NCI-H2227 (cell line): ENCODE results near the gene TMEM120A.
"Not testable (repeated sequence)": the region's sequence is repeated elsewhere in the genome, so short reads cannot be mapped to it uniquely, and the experiment has no call there.

Source experiments
- DNase-seq: peaks from one replicate; lab custom pipeline; 2025; ENCODE audit not compliant: unreplicated experiment; lab: John Stamatoyannopoulos, UW

Gene TMEM120A

DNA sequence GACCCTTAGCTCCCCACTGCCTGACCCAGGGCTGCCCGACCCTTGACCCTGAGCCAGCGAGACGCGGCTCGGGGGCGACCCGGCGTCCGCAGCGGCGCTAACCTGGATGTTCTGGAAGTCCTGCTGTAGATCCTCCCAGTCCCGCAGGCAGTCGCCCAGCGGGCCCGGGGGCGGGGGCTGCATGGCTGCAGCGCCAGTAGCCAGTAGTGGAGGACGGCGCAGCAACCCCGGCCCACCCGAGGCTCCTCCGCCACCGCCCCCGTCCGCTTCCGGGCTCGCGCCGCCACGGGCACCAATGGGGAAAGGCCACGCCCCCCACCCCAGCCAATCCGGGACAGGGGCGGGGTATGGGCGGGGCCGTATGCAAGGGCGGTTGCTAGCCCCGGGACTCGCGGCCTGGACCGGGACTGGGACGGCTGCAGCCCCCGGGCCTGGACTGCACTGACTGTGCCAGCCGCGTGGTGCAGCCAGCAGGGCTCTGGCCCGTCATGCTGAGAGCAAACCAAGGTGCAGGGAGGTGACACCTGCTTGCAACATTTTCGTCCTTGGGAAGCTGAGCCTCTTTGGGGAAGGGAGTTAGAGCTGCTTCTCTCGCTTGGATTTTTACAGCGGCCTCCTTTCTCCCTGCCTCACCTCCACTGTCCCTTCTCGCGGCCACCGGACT is at the start of gene TMEM120A:
TSS of gene TMEM120A (minus strand) at position 208 of the 664 bp plus-strand sequence. CDS start at position 183, 25 bp downstream.
- peak; percentile 98 for DNase-seq

DNA sequence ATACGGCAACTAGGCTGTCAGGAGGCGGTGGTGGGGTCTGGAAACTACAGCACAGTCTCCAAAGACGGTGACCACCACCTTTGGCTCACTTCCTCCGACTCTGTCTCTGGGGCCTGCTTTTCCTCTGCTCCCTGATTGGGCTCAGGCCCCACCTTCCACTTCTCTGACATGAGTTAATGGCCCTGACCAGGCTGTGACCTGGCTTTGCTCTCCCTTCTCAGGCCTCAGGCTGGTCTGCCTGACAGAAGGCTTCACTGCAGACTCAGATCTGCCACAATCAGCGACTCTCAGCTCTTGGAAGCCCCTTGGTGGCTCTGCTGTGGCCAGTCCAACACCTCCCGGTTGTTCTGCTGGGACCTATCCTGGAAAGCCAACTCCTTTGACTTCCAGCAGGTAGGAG is 45.7 kb upstream of the TMEM120A start:
- DNase-seq: no peak

DNA sequence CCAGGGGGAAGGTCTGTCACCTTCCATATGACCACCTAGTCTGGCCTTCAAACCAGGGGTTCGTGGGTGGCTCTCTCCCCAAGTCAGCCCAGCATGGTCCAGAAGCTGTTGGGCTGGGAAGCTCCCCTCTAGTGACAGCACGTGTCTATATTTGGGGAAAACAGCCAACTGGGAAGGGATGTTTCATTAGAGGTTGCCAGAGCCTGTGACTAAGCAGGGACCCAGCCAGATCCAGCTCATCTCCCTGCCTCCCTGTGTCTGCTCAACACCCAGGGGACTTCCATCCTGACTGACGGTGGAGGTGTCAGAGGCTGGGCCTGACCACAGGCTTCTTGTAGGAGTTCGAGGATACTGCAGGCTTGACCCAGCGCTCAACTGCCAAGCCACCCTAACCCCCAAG is 42.9 kb upstream of the TMEM120A start:
- DNase-seq: no peak

DNA sequence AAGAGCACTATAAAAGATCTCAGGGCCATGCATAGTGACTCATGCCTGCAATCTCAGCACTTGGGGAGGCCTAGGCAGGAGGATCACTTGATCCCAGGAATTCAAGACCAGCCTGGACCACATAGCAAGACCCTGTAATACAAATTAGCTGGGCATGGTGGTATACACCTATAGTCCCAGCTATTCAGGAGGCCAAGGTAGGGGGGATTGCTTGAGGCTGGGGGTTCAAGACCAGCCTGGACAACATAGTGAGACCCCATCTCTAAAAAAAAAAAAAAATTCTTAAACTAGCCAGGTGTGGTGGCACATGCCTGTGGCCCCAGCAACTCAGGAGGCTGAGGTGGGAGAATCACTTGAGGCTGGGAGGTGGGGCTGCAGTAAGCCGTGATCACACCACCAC is 37.6 kb upstream of the TMEM120A start:
- DNase-seq: no peak

DNA sequence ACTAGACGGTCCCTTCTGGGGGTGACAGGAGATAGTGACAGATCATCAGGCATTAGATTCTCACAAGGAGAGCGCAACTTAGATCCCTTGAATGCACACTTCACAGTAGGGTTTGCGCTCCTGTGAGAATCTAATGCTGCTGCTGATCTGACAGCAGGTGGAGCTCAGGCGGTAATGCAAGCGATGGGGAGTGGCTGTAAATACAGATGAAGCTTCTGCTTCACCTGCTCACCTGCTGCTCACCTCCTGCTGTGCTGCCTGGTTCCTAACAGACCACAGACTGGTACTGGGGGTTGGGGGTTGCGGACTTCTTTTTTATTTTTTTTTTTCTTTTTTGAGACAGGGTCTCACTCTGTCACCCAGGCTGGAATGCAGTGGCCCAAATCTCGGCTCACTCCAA is 35.3 kb upstream of the TMEM120A start:
- not testable (repeated sequence) for DNase-seq

DNA sequence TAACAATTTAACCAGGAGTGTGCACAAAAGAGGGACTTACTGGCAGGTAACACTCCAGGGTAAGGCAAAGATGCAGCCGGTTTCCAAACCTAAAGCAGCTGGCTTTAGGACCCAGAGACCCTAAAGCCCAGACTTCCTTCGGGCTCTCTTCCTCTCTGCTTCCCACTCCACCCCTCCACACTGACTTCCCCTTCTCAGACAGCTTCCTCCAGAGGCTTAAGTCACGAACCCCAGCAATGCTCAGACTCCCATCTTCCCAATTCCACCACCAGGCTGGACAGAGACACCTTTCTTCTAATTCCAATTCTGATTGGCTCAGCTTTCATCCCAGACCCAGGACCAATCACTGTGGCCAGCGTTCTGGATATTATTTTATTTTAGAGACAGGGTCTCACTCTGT is 28.6 kb upstream of the TMEM120A start:
- DNase-seq: no peak

DNA sequence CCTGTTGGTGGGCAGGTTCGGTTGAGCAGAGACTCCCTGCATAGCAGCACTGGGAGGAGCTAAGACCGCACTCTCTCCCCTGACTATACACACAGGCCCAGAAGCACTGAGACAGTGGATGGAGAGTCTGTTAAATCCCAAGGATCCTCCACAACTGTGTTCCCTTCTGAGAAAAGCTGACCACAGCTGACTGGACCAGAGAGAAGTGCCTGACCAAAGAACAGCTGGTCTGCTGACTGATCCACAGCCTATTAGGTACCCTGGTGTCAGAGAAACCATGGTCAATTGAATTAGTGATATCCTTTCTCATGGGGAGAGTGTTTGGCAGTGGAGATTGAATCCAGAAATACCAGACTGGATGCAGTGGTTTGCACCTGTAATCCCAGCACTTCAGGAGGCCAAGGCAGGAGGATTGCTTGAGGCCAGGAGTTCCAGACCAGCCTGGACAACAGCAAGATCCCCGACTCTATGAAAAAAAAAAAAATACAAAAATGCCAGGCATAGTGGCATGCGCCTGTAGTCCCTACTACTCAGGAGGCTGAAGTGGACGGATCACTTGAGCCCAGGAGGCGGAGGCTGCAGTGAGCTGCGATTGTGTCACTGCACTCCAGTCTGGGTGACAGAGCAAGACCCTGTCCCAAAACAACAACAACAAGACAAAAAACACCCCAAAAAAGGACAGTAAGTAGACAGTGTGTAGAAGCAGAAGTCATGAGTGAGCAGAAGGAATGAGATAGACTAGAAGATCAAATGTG is 27.8 kb upstream of the TMEM120A start:
- DNase-seq: no peak

DNA sequence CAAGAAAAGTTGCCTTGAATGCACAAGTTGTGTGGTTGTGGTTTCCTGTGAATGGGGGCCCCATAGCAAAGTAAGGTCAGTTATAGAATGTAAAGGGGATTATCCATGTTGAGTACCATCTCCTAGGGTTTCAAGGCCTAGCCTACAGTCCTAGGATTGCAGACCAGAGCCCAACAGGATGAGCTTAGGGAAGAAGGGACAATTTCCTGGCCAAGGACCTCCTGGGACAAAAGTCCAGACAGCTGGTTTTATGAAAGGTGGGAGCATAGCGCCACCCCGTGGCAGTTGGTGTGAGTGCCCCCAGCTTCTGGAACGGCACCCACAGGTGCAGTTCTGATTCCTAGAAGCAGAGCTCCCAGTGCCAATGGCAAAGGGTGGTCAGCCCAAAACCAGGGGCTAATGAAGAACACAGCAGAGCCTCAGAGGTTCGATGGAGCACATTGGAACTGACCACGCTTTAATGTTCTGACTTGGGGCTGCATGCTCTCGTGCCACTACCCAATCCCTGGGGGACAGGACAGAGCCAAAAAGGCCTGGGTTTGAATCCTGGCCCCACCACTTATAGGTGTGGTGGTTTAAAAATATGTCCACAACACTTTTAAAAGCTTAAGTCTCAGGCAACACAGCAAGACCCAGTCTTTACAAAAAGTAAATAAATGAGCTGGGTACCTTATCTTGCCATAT is 25.8 kb upstream of the TMEM120A start:
- peak; percentile 79 for DNase-seq

DNA sequence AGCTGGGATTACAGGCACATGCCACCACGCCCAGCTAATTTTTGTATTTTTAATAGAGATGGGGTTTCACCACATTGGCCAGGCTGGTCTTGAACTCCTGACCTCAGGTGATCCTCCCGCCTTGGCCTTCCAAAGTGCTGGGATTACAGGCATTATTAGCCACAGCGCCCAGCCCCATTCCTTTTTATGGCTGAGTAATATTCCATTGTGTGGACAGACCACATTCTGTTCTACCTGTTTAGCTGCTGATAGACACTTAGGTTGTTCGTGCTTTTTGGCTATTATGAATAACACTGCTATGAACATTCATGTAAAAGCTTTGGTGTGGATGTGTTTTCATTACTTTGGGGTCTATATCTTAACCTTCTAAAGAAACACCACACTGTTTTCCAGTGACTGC is 24.1 kb upstream of the TMEM120A start:
- not testable (repeated sequence) for DNase-seq

DNA sequence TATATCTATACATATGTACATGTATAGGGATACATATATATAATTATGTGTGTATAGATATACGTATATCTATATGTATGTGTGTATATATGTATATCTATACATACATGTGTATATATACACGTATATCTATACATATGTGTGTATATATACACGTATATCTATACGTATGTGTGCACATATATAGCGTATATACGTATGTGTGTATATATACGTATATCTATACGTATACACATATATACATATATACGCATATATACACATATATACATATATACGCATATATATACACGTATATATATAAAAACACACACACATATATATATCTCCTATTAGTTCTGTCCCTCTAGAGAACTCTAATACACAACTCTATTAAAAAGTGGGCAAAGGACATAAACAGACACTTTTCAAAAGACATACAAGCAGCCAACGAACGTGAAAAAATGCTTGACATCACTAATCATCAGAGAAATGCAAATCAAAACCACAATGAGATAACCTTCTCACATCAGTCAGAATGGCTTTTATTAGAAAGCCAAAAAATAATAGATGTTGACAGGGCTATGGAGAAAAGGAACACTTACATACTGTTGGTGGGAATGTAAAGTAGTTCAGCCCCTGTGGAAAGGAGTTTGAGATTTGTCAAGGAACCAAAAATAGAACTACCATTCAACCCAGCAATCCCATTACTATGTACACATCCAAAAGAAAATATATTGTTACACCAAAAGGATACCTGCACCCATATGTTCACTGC is 22.0 kb upstream of the TMEM120A start:
- DNase-seq: no peak

DNA sequence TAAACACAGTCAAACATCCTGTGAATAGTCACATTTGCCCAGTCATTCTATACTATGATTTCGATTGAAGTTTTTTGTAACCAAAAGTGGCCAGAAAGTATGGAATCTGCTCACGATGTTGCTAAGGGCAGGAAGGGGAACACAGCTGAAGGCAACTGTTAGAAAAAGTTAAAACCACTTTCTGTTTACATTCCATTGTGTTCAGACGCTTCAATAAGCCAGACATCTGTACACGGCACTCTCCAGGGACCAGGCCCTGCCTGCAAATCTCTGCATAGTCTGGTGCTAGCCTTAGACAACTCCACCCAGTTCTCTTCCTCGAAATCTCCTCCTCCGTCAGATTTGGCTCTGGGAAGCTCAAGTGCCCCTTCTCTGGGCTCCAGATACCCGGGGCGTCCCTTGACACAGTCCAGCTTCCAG is 17.1 kb upstream of the TMEM120A start:
- no peak for DNase-seq

DNA sequence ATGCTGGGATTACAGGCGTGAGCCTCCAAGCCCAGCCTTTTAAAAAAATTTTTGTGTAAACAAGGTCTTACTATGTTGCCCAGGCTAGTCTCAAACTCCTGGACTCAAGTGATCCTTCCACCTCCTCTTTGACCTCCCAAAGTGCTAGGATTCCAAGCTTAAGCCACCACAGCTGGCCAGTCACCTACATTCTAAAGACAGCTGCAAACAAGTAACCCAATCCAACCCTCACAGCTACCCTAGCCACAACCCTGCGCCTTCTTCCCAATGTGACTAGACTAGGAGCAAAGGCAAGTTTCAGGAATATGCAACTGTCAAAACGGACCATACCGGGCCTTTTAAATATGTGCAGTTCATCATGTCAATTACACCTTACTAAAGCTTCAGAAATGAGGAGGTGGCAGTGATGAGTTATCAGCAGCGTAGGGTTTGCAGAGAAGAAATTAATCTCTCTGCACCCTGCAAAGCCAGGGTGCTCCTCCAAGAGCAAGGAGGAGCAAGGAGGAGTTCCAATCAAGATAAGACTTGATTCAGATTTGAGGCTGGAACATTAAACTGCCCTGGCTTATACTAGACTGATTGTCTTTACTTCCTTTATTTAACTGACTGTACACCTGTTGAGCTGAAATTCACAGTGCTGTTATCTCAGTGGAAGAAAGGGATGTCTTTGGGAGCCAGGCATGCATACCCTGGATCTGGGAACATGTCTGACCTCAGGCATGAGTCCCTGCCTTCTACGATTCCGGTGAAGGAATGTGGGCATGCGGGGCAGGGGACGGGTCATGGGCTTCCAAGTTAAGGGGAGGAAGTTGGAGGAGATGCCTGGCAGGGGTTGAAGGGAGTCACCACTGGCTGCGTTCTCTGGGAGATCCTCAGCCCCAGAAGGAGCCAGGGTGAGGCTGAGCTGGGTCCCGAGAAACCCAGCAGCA is 15.5 kb upstream of the TMEM120A start:
- DNase-seq: no peak

DNA sequence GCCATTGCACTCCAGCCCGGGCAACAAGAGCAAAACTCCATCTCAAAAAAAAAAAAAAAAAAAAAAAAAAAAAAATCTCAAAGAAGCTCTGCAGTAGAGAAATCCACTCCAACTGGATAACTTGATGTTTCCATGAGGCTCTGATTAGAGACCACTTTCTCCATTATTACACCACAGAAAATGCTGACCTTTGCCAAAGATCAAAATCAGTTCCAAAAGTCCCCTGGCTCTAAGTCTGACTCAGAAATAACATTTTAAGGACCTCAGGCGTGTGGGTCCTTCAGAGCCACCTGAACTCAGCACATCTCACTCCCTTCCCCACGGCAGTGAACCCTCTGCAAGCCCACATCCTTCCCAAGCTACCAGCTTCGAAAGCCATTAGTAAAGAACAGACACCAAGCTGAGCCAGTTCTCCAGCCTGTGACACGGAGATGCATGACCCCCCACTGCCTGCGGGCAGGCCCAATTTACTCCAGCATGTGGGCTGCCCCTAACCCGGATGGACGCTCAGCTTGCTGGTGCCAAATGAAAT is 13.8 kb upstream of the TMEM120A start:
- DNase-seq: no peak

DNA sequence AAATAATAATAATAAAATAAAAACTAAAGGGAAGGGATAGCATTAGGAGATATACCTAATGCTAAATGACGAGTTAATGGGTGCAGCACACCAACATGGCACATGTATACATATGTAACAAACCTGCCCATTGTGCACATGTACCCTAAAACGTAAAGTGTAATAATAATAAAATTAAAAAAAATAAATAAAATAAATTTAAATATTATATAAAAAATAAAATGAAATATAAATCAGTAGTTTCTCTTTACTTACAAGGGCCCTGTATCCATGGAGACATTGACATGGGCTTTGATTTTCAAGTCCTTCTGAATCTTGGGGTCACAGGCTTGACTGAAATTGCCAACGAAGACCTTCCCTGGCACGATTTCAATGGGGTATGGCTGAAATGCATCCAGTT is 10.6 kb upstream of the TMEM120A start:
- not testable (repeated sequence) for DNase-seq

DNA sequence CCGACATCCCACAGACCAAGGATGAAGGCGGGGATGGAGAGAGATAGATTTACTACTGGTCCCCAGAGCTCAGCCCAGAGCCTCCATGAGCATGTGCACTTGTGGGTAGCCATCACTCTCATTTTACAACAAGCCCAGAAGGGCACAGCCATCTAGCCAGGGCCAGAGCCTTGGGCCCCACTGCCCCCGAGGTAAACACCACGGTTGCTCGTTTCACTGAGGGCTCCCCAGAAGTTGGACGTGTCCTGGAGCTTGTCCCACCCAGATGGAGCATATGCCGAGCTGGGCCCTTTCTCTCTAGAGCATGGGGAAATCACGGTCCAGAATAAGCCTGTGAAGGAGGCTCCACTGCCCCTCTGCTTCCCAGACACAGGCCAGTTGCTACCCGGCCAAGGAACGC is 9.0 kb upstream of the TMEM120A start:
- no peak for DNase-seq

DNA sequence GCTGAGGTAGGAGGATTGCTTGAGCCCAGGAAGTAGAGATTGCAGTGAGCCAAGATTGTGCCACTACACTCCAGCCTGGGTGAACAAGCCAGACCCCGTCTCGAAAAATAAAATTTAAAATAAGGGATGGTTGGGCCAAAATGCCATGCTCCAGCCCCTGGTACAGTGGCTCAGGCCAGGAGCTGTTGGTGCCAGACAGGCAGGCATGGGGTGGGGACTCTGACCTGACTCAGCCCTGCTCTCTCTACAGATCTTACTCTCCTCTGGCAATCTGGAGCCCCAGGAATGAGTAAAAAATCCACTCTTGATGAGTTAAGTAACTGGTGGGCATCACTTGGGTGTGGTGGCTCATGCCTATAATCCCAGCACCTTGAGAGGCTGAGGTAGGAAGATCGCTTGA is 8.4 kb upstream of the TMEM120A start:
- DNase-seq: no peak

DNA sequence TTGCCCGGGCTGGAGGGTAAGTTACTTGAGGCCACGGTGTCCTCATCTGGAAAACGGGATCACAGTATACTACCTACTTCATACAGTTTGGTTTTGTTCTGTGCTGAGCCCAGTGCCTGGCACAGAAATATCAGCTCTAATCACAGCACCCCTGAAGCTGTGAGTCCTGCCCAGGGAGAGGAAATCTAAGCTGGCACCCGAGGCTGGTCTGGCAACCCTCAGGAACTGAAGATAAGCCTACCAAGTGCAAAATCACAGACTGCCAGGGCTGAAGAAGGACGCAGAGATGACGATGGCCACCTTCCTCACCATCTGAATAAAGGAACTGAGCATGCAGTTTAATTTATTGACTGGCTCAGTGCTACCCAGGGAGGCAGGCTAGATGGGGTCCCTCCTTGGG is 7.7 kb upstream of the TMEM120A start:
- DNase-seq: no peak

DNA sequence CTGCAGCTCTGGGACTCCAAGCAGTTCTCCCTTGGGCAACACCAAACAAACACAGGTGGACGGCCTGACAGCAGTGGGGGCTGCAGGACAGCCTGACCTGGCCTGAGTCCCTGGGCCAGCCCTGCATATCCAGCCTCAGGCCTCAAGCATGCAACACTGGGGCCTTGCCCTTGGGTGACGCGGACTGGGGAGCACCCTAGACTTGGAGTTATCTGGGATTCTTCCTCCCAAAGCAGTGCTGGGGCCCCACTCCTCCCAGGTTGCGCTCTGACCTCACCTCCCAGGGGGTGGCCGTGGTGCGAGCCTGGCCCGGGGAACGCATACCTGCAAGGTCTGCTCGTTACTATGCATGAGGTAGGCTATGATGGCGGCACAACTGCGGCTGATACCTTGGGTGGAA is 6.2 kb upstream of the TMEM120A start:
- no peak for DNase-seq

DNA sequence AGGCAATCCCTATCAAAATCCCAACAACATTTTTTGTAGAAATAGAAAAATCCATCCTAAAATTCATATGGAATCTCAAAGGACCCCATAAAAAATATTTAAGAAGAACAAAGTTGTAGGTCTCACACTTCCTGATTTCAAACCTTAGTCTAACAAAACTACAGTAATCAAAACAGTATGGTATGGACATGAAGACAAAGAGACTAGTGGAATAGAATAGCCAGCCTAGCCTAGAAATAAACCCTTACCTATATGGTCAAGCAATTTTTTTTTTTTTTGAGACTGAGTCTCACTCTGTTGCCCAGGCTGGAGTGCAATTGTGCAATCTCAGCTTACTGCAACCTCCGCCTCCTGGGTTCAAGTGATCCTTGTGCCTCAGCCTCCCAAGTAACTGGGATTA is 3.6 kb upstream of the TMEM120A start:
- DNase-seq: no peak

DNA sequence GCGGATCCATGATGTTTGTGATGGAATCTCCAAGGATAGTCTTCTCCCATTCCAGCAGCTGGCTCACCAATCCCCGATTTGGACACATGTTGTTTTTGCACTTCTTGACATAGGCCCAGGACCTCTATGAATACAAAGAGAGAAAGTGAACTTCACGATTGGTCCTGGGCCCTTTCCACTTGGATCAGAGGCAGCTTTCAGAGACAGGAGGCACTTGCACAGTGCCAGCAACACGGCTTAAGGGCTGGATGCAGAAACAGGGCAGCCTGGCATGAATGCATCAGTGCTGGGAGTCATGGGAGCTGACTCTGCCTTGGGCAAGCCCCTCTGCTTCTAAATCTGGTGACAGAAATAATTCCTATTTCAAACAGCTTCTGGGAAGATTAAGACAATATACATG is 2.1 kb upstream of the TMEM120A start:
- DNase-seq: no peak
